HEK293 (cell line): ENCODE results near the gene HOXD10.

Experiments used
- CTCF ChIA-PET: fragments of 350-600 bp; formaldehyde crosslinking; extraction: SDS; loops from one replicate; lab custom pipeline; 2021; ENCODE audit warnings: antibody characterized with exemption; lab: Yijun Ruan, JAX
- POLR2A ChIA-PET: fragments of 300-600 bp; formaldehyde crosslinking; extraction: SDS; loops from one replicate; lab custom pipeline; 2020; ENCODE audit warnings: antibody characterized with exemption, inconsistent platforms; lab: Yijun Ruan, JAX
- H3K27ac ChIP-seq: fragments of 200-500 bp; sonication (Bioruptor generic); 2 replicates; pipeline ENCODE4 v1.5.1; 2014; ENCODE audit warnings: low read depth, low read length, control low read depth, inconsistent platforms; ENCODE audit errors: extremely low read depth
- H3K36me3 ChIP-seq, 2 experiments: fragments of 200-500 bp in 1 of 2; sonication (Bioruptor generic) in 1 of 2; 1 replicate in 1 of 2; 2 replicates in 1 of 2; pipeline ENCODE4 v1.5.1; 2014 to 2017; ENCODE audit warnings: inconsistent platforms in 2 of 2, low read length in 2 of 2; ENCODE audit not compliant: control insufficient read depth in 2 of 2, insufficient read depth in 1 of 2
- H3K4me1 ChIP-seq: fragments of 200-500 bp; sonication (Bioruptor generic); 2 replicates; pipeline ENCODE4 v1.5.1; 2014; ENCODE audit warnings: mild to moderate bottlenecking, low read length, inconsistent platforms; ENCODE audit not compliant: control insufficient read depth, insufficient read depth
- H3K4me3 ChIP-seq: 2 replicates; pipeline ENCODE4 v1.5.1; 2011; ENCODE audit warnings: low read depth, mild to moderate bottlenecking, control low read depth, low read length, moderate library complexity
- H3K9me3 ChIP-seq: fragments of 200-500 bp; sonication (Bioruptor generic); 2 replicates; pipeline ENCODE4 v1.5.1; 2014; ENCODE audit warnings: low read depth, low read length, inconsistent platforms; ENCODE audit not compliant: control insufficient read depth, insufficient read depth
- KLF8 ChIP-seq: fragments of 450-650 bp; formaldehyde crosslinking; IDR thresholded peaks from 2 replicates; pipeline ENCODE4 v1.5.1; 2016; ENCODE audit warnings: missing biosample characterization, missing genetic modification characterization
- SALL2 ChIP-seq: fragments of 450-650 bp; formaldehyde crosslinking; IDR thresholded peaks from 2 replicates; pipeline ENCODE4 v1.5.0; 2017; ENCODE audit warnings: missing biosample characterization, mild to moderate bottlenecking, missing genetic modification characterization, borderline replicate concordance
- YY1 ChIP-seq: fragments of 450-650 bp; formaldehyde crosslinking; IDR thresholded peaks from 2 replicates; pipeline ENCODE4 v1.5.1; 2018; ENCODE audit warnings: missing biosample characterization, missing genetic modification characterization
- ZBTB20 ChIP-seq: fragments of 450-650 bp; formaldehyde crosslinking; IDR thresholded peaks from 2 replicates; pipeline ENCODE4 v1.5.1; 2016; ENCODE audit warnings: missing biosample characterization, missing genetic modification characterization
- ZBTB48 ChIP-seq: fragments of 450-650 bp; formaldehyde crosslinking; IDR thresholded peaks from 2 replicates; pipeline ENCODE4 v1.5.1; 2016; ENCODE audit warnings: missing biosample characterization, missing genetic modification characterization
- ZNF121 ChIP-seq: fragments of 450-650 bp; formaldehyde crosslinking; IDR thresholded peaks from 2 replicates; pipeline ENCODE4 v1.5.1; 2016; ENCODE audit warnings: missing biosample characterization, missing genetic modification characterization
- ZNF132 ChIP-seq: fragments of 450-650 bp; formaldehyde crosslinking; IDR thresholded peaks from 2 replicates; pipeline ENCODE4 v1.5.1; 2017; ENCODE audit warnings: missing biosample characterization, missing genetic modification characterization, borderline replicate concordance
- ZNF138 ChIP-seq: fragments of 450-650 bp; formaldehyde crosslinking; IDR thresholded peaks from 2 replicates; pipeline ENCODE4 v1.5.1; 2016; ENCODE audit warnings: missing biosample characterization, missing genetic modification characterization, borderline replicate concordance
- ZNF174 ChIP-seq: fragments of 450-650 bp; formaldehyde crosslinking; IDR thresholded peaks from 2 replicates; pipeline ENCODE4 v1.5.0; 2017; ENCODE audit warnings: missing biosample characterization, mild to moderate bottlenecking, missing genetic modification characterization
- ZNF202 ChIP-seq: fragments of 450-650 bp; formaldehyde crosslinking; IDR thresholded peaks from 2 replicates; pipeline ENCODE4 v1.5.1; 2016; ENCODE audit warnings: missing biosample characterization, missing genetic modification characterization, borderline replicate concordance
- ZNF239 ChIP-seq: fragments of 450-650 bp; formaldehyde crosslinking; IDR thresholded peaks from 2 replicates; pipeline ENCODE4 v1.5.1; 2016; ENCODE audit warnings: missing biosample characterization, missing genetic modification characterization
- ZNF324 ChIP-seq: fragments of 450-650 bp; formaldehyde crosslinking; IDR thresholded peaks from 2 replicates; pipeline ENCODE4 v1.5.1; 2016; ENCODE audit warnings: missing biosample characterization, missing genetic modification characterization
- ZNF366 ChIP-seq: fragments of 450-650 bp; formaldehyde crosslinking; conservative IDR thresholded peaks from 2 replicates; pipeline ENCODE4 v1.5.1; 2016; ENCODE audit warnings: missing biosample characterization, missing genetic modification characterization
- ZNF48 ChIP-seq: fragments of 450-650 bp; formaldehyde crosslinking; IDR thresholded peaks from 2 replicates; pipeline ENCODE4 v1.5.1; 2016; ENCODE audit warnings: missing biosample characterization, missing genetic modification characterization
- ZNF585B ChIP-seq: fragments of 450-650 bp; formaldehyde crosslinking; IDR thresholded peaks from 2 replicates; pipeline ENCODE4 v1.5.1; 2016; ENCODE audit warnings: missing biosample characterization, missing genetic modification characterization
- ZNF610 ChIP-seq: fragments of 450-650 bp; formaldehyde crosslinking; IDR thresholded peaks from 2 replicates; pipeline ENCODE4 v1.5.1; 2016; ENCODE audit warnings: missing biosample characterization, missing genetic modification characterization, borderline replicate concordance
- ZNF624 ChIP-seq: fragments of 450-650 bp; formaldehyde crosslinking; IDR thresholded peaks from 2 replicates; pipeline ENCODE4 v1.5.1; 2017; ENCODE audit warnings: missing biosample characterization, missing genetic modification characterization
- ZNF776 ChIP-seq: fragments of 450-650 bp; formaldehyde crosslinking; IDR thresholded peaks from 2 replicates; pipeline ENCODE4 v1.5.0; 2017; ENCODE audit warnings: missing biosample characterization, missing genetic modification characterization, borderline replicate concordance
- ZNF791 ChIP-seq: fragments of 450-650 bp; formaldehyde crosslinking; IDR thresholded peaks from 2 replicates; pipeline ENCODE4 v1.5.1; 2016; ENCODE audit warnings: missing biosample characterization, missing genetic modification characterization
- ZNF837 ChIP-seq: fragments of 450-650 bp; formaldehyde crosslinking; IDR thresholded peaks from 2 replicates; pipeline ENCODE4 v1.5.1; 2016; ENCODE audit warnings: missing biosample characterization, missing genetic modification characterization
- ZNF843 ChIP-seq: fragments of 450-650 bp; formaldehyde crosslinking; IDR thresholded peaks from 2 replicates; pipeline ENCODE4 v1.5.1; 2016; ENCODE audit warnings: missing biosample characterization, missing genetic modification characterization
- TF ChIP-seq, protein P1 (sequence below): fragments of 450-650 bp; formaldehyde crosslinking; IDR thresholded peaks from 2 replicates; pipeline ENCODE4 v1.5.1; 2016; ENCODE audit warnings: missing biosample characterization, missing genetic modification characterization, borderline replicate concordance
- TF ChIP-seq, protein P2 (sequence below): fragments of 450-650 bp; formaldehyde crosslinking; IDR thresholded peaks from 2 replicates; pipeline ENCODE4 v1.5.1; 2016; ENCODE audit warnings: missing biosample characterization, missing genetic modification characterization
- TF ChIP-seq, protein P3 (sequence below): fragments of 450-650 bp; formaldehyde crosslinking; IDR thresholded peaks from 2 replicates; pipeline ENCODE4 v1.5.1; 2016; ENCODE audit warnings: missing biosample characterization, missing genetic modification characterization
- TF ChIP-seq, protein P4 (sequence below): fragments of 450-650 bp; formaldehyde crosslinking; IDR thresholded peaks from 2 replicates; pipeline ENCODE4 v1.5.1; 2016; ENCODE audit warnings: missing biosample characterization, missing genetic modification characterization

Gene HOXD10

DNA sequence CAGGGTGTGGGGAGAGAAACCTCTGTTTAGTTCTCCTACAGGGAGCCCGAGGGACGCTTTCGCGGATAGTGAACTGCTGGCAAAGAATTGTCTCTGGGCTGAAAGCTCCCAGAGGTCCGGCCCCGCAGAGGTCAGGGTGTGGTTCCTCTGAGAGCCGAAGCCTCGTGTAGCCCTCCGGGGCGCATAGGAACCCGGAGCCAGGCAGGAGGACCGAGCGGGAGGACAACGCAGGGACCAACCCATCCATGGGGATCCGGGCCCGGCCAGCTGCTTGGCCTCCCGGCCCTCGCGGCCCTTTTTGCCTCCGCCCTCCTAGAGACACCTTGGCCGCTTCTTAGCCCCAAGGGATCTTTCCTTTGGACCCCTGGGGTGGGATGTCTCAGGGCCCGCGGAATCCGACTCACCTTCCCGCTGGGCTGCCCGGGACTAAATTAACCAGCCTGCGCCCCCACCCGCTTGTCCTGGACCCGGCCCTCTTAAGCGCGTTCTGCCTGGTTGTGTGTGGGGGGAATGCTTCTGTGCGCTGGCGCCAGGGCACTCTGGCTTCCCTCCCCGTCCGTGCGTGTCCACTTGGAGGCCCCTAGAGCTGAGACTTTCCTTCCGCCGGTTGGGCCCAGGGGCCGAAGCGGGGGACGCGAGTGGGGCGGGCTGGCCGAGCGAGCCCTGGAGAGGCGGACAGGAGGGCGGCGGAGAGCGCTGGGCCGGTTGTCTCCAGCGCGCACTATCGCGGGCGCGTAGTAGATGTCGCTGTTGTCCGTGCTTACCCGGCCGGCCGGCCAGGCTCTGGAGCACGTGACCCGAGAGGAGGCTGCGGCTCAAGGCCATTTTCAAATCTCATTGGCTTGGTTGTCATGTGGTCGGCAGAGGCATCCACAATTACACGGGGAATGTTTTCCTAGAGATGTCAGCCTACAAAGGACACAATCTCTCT, at the start of gene HOXD10:
Gene HOXD10, plus strand, starts transcription at position 896 of the 931 bp plus-strand sequence. CDS start 56 bp downstream, outside the sequence.
- CTCF ChIA-PET, result interaction anchor here (0.6 kb wide), 1 partner anchor 11 kb away, joined by 3 read pairs; no protein-coding TSS in a partner anchor
- peak within 1 kb of the TSS; percentile 11; the same call in 1 of the 2 replicates for H3K4me3 ChIP-seq

DNA sequence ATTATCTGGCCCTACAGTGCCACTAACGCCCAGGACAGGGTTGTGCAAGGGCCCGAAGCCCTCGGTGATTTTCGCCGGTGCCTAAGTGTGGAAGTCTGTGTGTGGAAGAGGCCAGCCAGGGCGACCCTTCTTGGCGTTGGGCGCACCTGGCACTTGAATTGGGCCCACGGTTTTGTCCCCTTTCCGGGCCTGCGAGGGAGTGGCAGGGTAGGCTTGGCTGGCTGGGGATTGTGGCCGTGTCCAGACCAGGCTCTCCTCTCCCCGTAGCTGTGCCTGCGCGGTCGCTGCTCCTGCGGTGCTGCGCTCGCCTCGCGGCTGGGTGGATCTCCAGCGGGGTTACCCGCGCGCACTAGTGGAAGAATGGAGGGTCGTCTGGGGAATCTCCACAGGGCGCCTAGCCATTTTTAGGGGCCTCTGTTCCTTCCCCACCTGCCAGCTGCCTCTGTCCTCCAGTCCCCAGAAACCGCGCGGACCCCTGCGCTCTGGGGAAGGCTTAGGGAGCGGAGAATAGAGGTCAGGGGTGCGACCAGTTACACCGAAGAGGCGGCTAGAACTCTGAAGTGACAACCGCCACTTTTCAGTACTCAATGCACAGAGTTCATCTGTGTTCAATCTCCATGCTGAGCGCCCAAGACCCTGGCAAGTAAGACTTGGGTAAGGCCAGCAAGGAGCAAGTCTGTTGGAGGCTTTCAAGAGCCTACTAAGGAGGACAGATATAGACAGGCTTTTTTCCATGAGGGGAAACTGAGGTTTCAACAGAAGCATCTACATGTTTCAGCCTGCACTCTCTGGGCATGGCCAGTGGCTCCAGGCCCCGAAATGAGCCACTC, 48.8 kb upstream of the HOXD10 start:
- Histone ChIP-seq H3K27ac (no peak overlapping the region), H3K4me3 (no peak overlapping the region), H3K9me3 (no peaks in the 10 kb centered on the region), H3K4me1 (no peaks in the 10 kb centered on the region), H3K36me3 (no peaks in the 10 kb centered on the region)
- CTCF ChIA-PET, result no interaction called here
- POLR2A ChIA-PET, result no interaction called here
- TF ChIP-seq ZNF324 (tag by site-specific recombination) (no peak), YY1 (tag by site-specific recombination) (no peak), ZNF239 (tag by site-specific recombination) (no peak), ZNF791 (tag by site-specific recombination) (no peak), SALL2 (no peak), ZNF843 (tag by site-specific recombination) (no peak), ZBTB20 (tag by site-specific recombination) (no peak), ZNF610 (tag by site-specific recombination) (no peak), ZNF366 (tag by site-specific recombination) (no peak), ZNF48 (tag by site-specific recombination) (no peak), KLF8 (tag by site-specific recombination) (no peak)
- TF ChIP-seq, protein P1, sequence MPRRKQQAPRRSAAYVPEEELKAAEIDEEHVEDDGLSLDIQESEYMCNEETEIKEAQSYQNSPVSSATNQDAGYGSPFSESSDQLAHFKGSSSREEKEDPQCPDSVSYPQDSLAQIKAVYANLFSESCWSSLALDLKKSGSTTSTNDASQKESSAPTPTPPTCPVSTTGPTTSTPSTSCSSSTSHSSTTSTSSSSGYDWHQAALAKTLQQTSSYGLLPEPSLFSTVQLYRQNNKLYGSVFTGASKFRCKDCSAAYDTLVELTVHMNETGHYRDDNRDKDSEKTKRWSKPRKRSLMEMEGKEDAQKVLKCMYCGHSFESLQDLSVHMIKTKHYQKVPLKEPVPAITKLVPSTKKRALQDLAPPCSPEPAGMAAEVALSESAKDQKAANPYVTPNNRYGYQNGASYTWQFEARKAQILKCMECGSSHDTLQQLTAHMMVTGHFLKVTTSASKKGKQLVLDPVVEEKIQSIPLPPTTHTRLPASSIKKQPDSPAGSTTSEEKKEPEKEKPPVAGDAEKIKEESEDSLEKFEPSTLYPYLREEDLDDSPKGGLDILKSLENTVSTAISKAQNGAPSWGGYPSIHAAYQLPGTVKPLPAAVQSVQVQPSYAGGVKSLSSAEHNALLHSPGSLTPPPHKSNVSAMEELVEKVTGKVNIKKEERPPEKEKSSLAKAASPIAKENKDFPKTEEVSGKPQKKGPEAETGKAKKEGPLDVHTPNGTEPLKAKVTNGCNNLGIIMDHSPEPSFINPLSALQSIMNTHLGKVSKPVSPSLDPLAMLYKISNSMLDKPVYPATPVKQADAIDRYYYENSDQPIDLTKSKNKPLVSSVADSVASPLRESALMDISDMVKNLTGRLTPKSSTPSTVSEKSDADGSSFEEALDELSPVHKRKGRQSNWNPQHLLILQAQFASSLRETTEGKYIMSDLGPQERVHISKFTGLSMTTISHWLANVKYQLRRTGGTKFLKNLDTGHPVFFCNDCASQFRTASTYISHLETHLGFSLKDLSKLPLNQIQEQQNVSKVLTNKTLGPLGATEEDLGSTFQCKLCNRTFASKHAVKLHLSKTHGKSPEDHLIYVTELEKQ (tag by site-specific recombination), result no peak
- TF ChIP-seq, protein P2, sequence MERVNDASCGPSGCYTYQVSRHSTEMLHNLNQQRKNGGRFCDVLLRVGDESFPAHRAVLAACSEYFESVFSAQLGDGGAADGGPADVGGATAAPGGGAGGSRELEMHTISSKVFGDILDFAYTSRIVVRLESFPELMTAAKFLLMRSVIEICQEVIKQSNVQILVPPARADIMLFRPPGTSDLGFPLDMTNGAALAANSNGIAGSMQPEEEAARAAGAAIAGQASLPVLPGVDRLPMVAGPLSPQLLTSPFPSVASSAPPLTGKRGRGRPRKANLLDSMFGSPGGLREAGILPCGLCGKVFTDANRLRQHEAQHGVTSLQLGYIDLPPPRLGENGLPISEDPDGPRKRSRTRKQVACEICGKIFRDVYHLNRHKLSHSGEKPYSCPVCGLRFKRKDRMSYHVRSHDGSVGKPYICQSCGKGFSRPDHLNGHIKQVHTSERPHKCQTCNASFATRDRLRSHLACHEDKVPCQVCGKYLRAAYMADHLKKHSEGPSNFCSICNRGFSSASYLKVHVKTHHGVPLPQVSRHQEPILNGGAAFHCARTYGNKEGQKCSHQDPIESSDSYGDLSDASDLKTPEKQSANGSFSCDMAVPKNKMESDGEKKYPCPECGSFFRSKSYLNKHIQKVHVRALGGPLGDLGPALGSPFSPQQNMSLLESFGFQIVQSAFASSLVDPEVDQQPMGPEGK (tag by site-specific recombination), result no peak
- TF ChIP-seq, protein P3, sequence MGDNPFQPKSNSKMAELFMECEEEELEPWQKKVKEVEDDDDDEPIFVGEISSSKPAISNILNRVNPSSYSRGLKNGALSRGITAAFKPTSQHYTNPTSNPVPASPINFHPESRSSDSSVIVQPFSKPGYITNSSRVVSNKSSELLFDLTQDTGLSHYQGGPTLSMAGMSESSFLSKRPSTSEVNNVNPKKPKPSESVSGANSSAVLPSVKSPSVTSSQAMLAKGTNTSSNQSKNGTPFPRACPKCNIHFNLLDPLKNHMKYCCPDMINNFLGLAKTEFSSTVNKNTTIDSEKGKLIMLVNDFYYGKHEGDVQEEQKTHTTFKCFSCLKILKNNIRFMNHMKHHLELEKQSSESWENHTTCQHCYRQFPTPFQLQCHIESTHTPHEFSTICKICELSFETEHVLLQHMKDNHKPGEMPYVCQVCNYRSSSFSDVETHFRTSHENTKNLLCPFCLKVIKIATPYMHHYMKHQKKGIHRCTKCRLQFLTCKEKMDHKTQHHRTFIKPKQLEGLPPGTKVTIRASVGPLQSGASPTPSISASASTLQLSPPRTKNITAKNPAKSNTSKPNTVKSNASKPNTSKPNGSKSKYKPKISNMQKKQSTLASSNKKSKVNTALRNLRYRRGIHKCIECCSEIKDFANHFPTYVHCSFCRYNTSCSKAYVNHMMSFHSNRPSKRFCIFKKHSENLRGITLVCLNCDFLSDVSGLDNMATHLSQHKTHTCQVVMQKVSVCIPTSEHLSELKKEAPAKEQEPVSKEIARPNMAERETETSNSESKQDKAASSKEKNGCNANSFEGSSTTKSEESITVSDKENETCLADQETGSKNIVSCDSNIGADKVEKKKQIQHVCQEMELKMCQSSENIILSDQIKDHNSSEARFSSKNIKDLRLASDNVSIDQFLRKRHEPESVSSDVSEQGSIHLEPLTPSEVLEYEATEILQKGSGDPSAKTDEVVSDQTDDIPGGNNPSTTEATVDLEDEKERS (tag by site-specific recombination), result no peak

More for the DNA sequence above, at the start of gene HOXD10:
- H3K9me3 ChIP-seq, result no peaks in the 10 kb centered on the region
- peaks cover 17 to 99% of the 10 kb centered on the region in 2 experiments; a peak in 2 of 3 replicates for H3K36me3 ChIP-seq
- TF ChIP-seq YY1 (tag by site-specific recombination) (no peak), ZNF624 (no peak), ZNF138 (tag by site-specific recombination) (no peak), ZBTB48 (tag by site-specific recombination) (no peak), ZNF585B (tag by site-specific recombination) (peak; percentile 42; the same call in 1 of the 2 replicates), ZNF132 (tag by site-specific recombination) (no peak), ZNF174 (tag by site-specific recombination) (no peak), ZNF776 (no peak), ZNF202 (tag by site-specific recombination) (0 out of 2 replicates have a peak, but pooled peaks have one; percentile 36), ZNF837 (no peak), ZNF121 (tag by site-specific recombination) (no peak)
- TF ChIP-seq, protein P4, sequence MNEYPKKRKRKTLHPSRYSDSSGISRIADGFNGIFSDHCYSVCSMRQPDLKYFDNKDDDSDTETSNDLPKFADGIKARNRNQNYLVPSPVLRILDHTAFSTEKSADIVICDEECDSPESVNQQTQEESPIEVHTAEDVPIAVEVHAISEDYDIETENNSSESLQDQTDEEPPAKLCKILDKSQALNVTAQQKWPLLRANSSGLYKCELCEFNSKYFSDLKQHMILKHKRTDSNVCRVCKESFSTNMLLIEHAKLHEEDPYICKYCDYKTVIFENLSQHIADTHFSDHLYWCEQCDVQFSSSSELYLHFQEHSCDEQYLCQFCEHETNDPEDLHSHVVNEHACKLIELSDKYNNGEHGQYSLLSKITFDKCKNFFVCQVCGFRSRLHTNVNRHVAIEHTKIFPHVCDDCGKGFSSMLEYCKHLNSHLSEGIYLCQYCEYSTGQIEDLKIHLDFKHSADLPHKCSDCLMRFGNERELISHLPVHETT (tag by site-specific recombination), result no peak
- no peaks in the 10 kb centered on the region for H3K4me1 ChIP-seq
- H3K27ac ChIP-seq, result peak within 1 kb of the TSS; percentile 34; the same call in 1 of the 2 replicates
- POLR2A ChIA-PET, result no interaction called here
